Endothelial cell of umbilical vein (primary cell): ENCODE measurements around the gene TNFRSF11A. TPM values are rescaled to one million over a fixed set of nuclear protein-coding genes. Genes with fewer than 3 reads are reported as not detected.

ENCODE experiments used
- BruUV-seq: library from RNA; stranded (reverse); fragments of 400-500 nt; replicated peaks from 2 replicates; lab custom pipeline; 2021; lab: Mats Ljungman, UMichigan
- CTCF ChIA-PET: fragments of 300-600, 350-600 bp; sonication (Branson Sonifier 250); formaldehyde crosslinking; loops from one replicate; lab custom pipeline; 2021; ENCODE audit warnings: antibody characterized with exemption, inconsistent platforms; lab: Charles Lee
- POLR2A ChIA-PET: fragments of 300-600, 350-600 bp; sonication (Branson Sonifier 250); formaldehyde crosslinking; loops from one replicate; lab custom pipeline; 2021; ENCODE audit warnings: antibody characterized with exemption, inconsistent platforms; lab: Charles Lee
- DNase-seq: peaks from one replicate; pipeline ENCODE4 v3.0.0-alpha.2; 2011; ENCODE audit warnings: low read depth, low spot score
- FAIRE-seq: peaks from 2 replicates; lab custom pipeline; 2011; peaks lifted over from hg19 to GRCh38; lab: Jason Lieb, UNC
- H2AFZ ChIP-seq: 2 replicates; pipeline ENCODE4 v1.6.0; 2012; ENCODE audit warnings: low read depth, low read length, control low read depth, inconsistent platforms
- H3K27ac ChIP-seq: 2 replicates; pipeline ENCODE4 v1.5.1; 2011; ENCODE audit warnings: low read depth, mild to moderate bottlenecking, control low read depth, low read length, moderate library complexity; ENCODE audit not compliant: insufficient read depth
- H3K27me3 ChIP-seq, 2 experiments: 2 replicates each; pipeline versions ENCODE4 v1.6.0 to v1.6.1; 2011; ENCODE audit warnings: low read length in 2 of 2, mixed read lengths in 1 of 2; ENCODE audit not compliant: control insufficient read depth in 2 of 2, insufficient read depth in 2 of 2
- H3K36me3 ChIP-seq, 2 experiments: 2 replicates in 1 of 2; 3 replicates in 1 of 2; pipeline ENCODE4 v1.5.1; 2011; ENCODE audit warnings: low read length in 2 of 2, mild to moderate bottlenecking in 1 of 2, moderate library complexity in 1 of 2; ENCODE audit not compliant: control insufficient read depth in 2 of 2, insufficient read depth in 2 of 2; ENCODE audit errors: extremely low read depth in 1 of 2
- H3K4me1 ChIP-seq: 3 replicates; pipeline ENCODE4 v1.5.1; 2011; ENCODE audit warnings: mild to moderate bottlenecking, low read length; ENCODE audit not compliant: control insufficient read depth, insufficient read depth; ENCODE audit errors: extremely low read depth
- H3K4me2 ChIP-seq: 2 replicates; pipeline ENCODE4 v1.6.1; 2011; ENCODE audit warnings: low read length, control low read depth, mixed read lengths; ENCODE audit not compliant: insufficient read depth
- H3K4me3 ChIP-seq, 3 experiments: fragments of 200-600 bp in 1 of 3; sonication (generic), shearing (Covaris generic) in 1 of 3; replicated peaks in 1 of 3; 2 replicates each; pipeline ENCODE4 v1.5.1; 2011 to 2016; ENCODE audit warnings: control low read depth in 3 of 3, low read length in 3 of 3, mild to moderate bottlenecking in 2 of 3, inconsistent platforms in 1 of 3, low read depth in 1 of 3, moderate library complexity in 1 of 3; ENCODE audit not compliant: insufficient read depth in 1 of 3
- H3K79me2 ChIP-seq: 2 replicates; pipeline ENCODE4 v1.6.0; 2012; ENCODE audit warnings: low read length, inconsistent platforms; ENCODE audit not compliant: control insufficient read depth, insufficient read depth
- H3K9ac ChIP-seq: replicated peaks from 2 replicates; pipeline ENCODE3; 2011; ENCODE audit warnings: low read length, control low read depth; ENCODE audit not compliant: insufficient read depth; ENCODE audit errors: extremely low read depth
- H3K9me1 ChIP-seq: replicated peaks from 3 replicates; pipeline ENCODE4 v1.6.0; 2011; ENCODE audit warnings: mild to moderate bottlenecking, low read length; ENCODE audit not compliant: control insufficient read depth, insufficient read depth; ENCODE audit errors: extremely low read depth
- H3K9me3 ChIP-seq: replicated peaks from 2 replicates; pipeline ENCODE4 v1.5.1; 2012; ENCODE audit warnings: low read length, inconsistent platforms; ENCODE audit not compliant: control insufficient read depth, insufficient read depth
- H4K20me1 ChIP-seq: replicated peaks from 2 replicates; pipeline ENCODE3; 2011; ENCODE audit warnings: mild to moderate bottlenecking, low read length; ENCODE audit not compliant: control insufficient read depth, insufficient read depth; ENCODE audit errors: extremely low read depth
- CTCF ChIP-seq, 2 donors: IDR thresholded peaks; 1 replicate in 1 of 2; 2 replicates in 1 of 2; pipeline ENCODE4 v1.5.1; 2011; ENCODE audit warnings: low read length in 2 of 2, mild to moderate bottlenecking in 2 of 2, moderate library complexity in 2 of 2, control low read depth in 1 of 2, inconsistent platforms in 1 of 2, low read depth in 1 of 2; ENCODE audit not compliant: insufficient read depth in 1 of 2; ENCODE audit errors: extremely low read depth in 1 of 2
- EZH2 ChIP-seq: IDR thresholded peaks from 2 replicates; pipeline ENCODE4 v1.6.1; 2012; ENCODE audit warnings: borderline replicate concordance, low read depth, mild to moderate bottlenecking, moderate library complexity, low read length, inconsistent platforms; ENCODE audit not compliant: severe bottlenecking
- FOS ChIP-seq: IDR thresholded peaks from 2 replicates; pipeline ENCODE4 v1.6.1; 2011; ENCODE audit warnings: mild to moderate bottlenecking, low read length, moderate library complexity, borderline replicate concordance; ENCODE audit not compliant: insufficient read depth
- GATA2 ChIP-seq: IDR thresholded peaks from 2 replicates; pipeline ENCODE4 v1.7.0; 2011; ENCODE audit warnings: low read depth, mild to moderate bottlenecking, moderate library complexity, mixed read lengths, low read length; ENCODE audit not compliant: insufficient read length, insufficient read depth
- JUN ChIP-seq: IDR thresholded peaks from 2 replicates; pipeline ENCODE4 v1.6.1; 2011; ENCODE audit warnings: borderline replicate concordance, low read depth; ENCODE audit not compliant: insufficient read length, insufficient read depth
- MAX ChIP-seq: IDR thresholded peaks from 2 replicates; pipeline ENCODE4 v1.6.1; 2011; ENCODE audit not compliant: insufficient read depth, insufficient read length
- MYC ChIP-seq: IDR thresholded peaks from one replicate; pipeline ENCODE4 v1.6.1; 2011; ENCODE audit warnings: mild to moderate bottlenecking, low read depth, low read length
- POLR2A ChIP-seq: IDR thresholded peaks from 2 replicates; pipeline ENCODE4 v1.6.1; 2012; ENCODE audit warnings: low read depth, mild to moderate bottlenecking, control low read depth, low read length
- POLR2AphosphoS5 ChIP-seq: IDR thresholded peaks from 2 replicates; pipeline ENCODE4 v1.6.1; 2012; ENCODE audit warnings: low read depth, mild to moderate bottlenecking, control low read depth, low read length, moderate library complexity; ENCODE audit not compliant: insufficient read depth
- dilution Hi-C: fragments of 300-500 bp; cut with MboI; formaldehyde crosslinking; loops from one replicate; pipeline ENCODE4 v1.15.0; 2019; ENCODE audit warnings: low sequenced_read_pairs; ENCODE audit not compliant: extremely low pct_ligation_motif_present
- intact Hi-C: fragments of 100-400 bp; cut with micrococcal nuclease; formaldehyde crosslinking; loops from one replicate; pipeline ENCODE4 v1.10.0; 2022
- polyA plus RNA-seq, 4 experiments: library from polyadenylated mRNA; depleted of rRNA in 3 of 4; stranded (reverse) in 3 of 4; unstranded in 1 of 4; fragments of >200 nt; gene quantifications; 2 replicates each; pipeline versions ENCODE4 v1.2.1 to v1.2.3, GENCODE V29; 2011 to 2012; ENCODE audit warnings: missing spikeins in 1 of 4
- total RNA-seq: library from RNA; stranded (reverse); gene quantifications from 2 replicates; pipeline ENCODE4 v1.2.3, GENCODE V29; 2021

TNFRSF11A gene
- total and polyA plus RNA-seq, 2 donors (not counting 3 experiments of a cell fraction or from before 2014, with no cell fraction given) = 10.4 to 11.1 TPM

- Histone ChIP-seq H3K36me3 (peaks cover 2 to 16% of the 10 kb centered on the region in 2 experiments), H2AFZ (no peak overlapping the region), H4K20me1 (no peaks in the 10 kb centered on the region), H3K4me2 (no peak overlapping the region), H3K9me3 (no peaks in the 10 kb centered on the region), H3K4me1 (peaks cover under 1% of the 10 kb centered on the region), H3K27me3 (no peaks in the 10 kb centered on the region), H3K9me1 (no peaks in the 10 kb centered on the region), H3K4me3 (no peak overlapping the region), H3K9ac (no peak overlapping the region), H3K79me2 (no peaks in the 10 kb centered on the region), H3K27ac (no peak overlapping the region)
- POLR2A ChIA-PET = no interaction called here
- intact Hi-C loops = no loop called here
- FAIRE-seq = no peak
- dilution Hi-C loops = no loop called here
- CTCF ChIA-PET = interaction anchor here (1.4 kb wide), 1 partner anchor 10 kb away, joined by 3 read pairs; no protein-coding TSS in a partner anchor
- TF ChIP-seq POLR2A (no peak), GATA2 (no peak), MAX (no peak), MYC (no peak), JUN (no peak), FOS (no peak), CTCF (IDR thresholded peaks at IDR 0.05; ENCODE audit: extremely low read depth in 1 of 2, insufficient read depth in 1 of 2, low read depth in 1 of 2, low read length in 2 of 2) (no peak), EZH2 (no peak), POLR2AphosphoS5 (no peak)
- no TSS peak for BruUV-seq
- no peak for DNase-seq
Measured at GRCh38 chr18:62287781-62288664, 37.1 kb upstream of the TNFRSF11A start.
